Measurements from ENCODE around the gene KCNQ1.

The KCNQ1 gene

GRCh38 chr11:2577031-2577990, 132.5 kb downstream of the KCNQ1 start:
- no peak overlapping the region for H3K4me3 Mint-ChIP-seq
- H3K9me3 Mint-ChIP-seq = no peaks in the 10 kb centered on the region
- no peaks in the 10 kb centered on the region for H3K4me1 Mint-ChIP-seq (ENCODE audit: low read depth)
- intact Hi-C loops (cut with micrococcal nuclease) = no loop called here
- no peak overlapping the region for H3K27ac Mint-ChIP-seq
- no peaks in the 10 kb centered on the region for H3K27me3 Mint-ChIP-seq
- H3K36me3 Mint-ChIP-seq (ENCODE audit: low read depth) = peaks cover 82% of the 10 kb centered on the region

- Mint-ChIP-seq H3K4me3 (no peak overlapping the region), H3K9me3 (no peaks in the 10 kb centered on the region), H3K27me3 (no peaks in the 10 kb centered on the region), H3K36me3 (ENCODE audit: low read depth) (peaks cover 73% of the 10 kb centered on the region), H3K4me1 (ENCODE audit: low read depth) (no peaks in the 10 kb centered on the region), H3K27ac (no peak overlapping the region)
- intact Hi-C loops (cut with micrococcal nuclease) = no loop called here
Measured at GRCh38 chr11:2577991-2578928, 133.5 kb downstream of the KCNQ1 start.

- H3K9me3 Mint-ChIP-seq = no peaks in the 10 kb centered on the region
- no peak overlapping the region for H3K27ac Mint-ChIP-seq
- H3K36me3 Mint-ChIP-seq (ENCODE audit: low read depth) = peaks cover 66% of the 10 kb centered on the region
- H3K4me3 Mint-ChIP-seq = no peak overlapping the region
- no peaks in the 10 kb centered on the region for H3K4me1 Mint-ChIP-seq (ENCODE audit: low read depth)
- H3K27me3 Mint-ChIP-seq = no peaks in the 10 kb centered on the region
- intact Hi-C loops (cut with micrococcal nuclease) = no loop called here
Measured at GRCh38 chr11:2578929-2579270, 134.1 kb downstream of the KCNQ1 start.

- no peaks in the 10 kb centered on the region for H3K4me1 Mint-ChIP-seq (ENCODE audit: low read depth)
- H3K27me3 Mint-ChIP-seq = no peaks in the 10 kb centered on the region
- intact Hi-C loops (cut with micrococcal nuclease) = no loop called here
- peaks cover 60% of the 10 kb centered on the region for H3K36me3 Mint-ChIP-seq (ENCODE audit: low read depth)
- no peak overlapping the region for H3K4me3 Mint-ChIP-seq
- H3K9me3 Mint-ChIP-seq = no peaks in the 10 kb centered on the region
- no peak overlapping the region for H3K27ac Mint-ChIP-seq
Measured at GRCh38 chr11:2579315-2580060, 134.7 kb downstream of the KCNQ1 start.

- Mint-ChIP-seq H3K36me3 (ENCODE audit: low read depth) (peaks cover 55% of the 10 kb centered on the region), H3K9me3 (no peaks in the 10 kb centered on the region), H3K4me3 (no peak overlapping the region), H3K27ac (no peak overlapping the region), H3K4me1 (ENCODE audit: low read depth) (no peaks in the 10 kb centered on the region), H3K27me3 (no peaks in the 10 kb centered on the region)
- intact Hi-C loops (cut with micrococcal nuclease) = no loop called here
Measured at GRCh38 chr11:2580061-2580421, 135.2 kb downstream of the KCNQ1 start.

GRCh38 chr11:2580571-2581001, 135.8 kb downstream of the KCNQ1 start:
- intact Hi-C loops (cut with micrococcal nuclease) = no loop called here
- no peak overlapping the region for H3K4me3 Mint-ChIP-seq
- H3K36me3 Mint-ChIP-seq (ENCODE audit: low read depth) = peaks cover 49% of the 10 kb centered on the region
- no peak overlapping the region for H3K27ac Mint-ChIP-seq
- no peaks in the 10 kb centered on the region for H3K4me1 Mint-ChIP-seq (ENCODE audit: low read depth)
- no peaks in the 10 kb centered on the region for H3K9me3 Mint-ChIP-seq
- no peaks in the 10 kb centered on the region for H3K27me3 Mint-ChIP-seq

GRCh38 chr11:2581151-2581930, 136.5 kb downstream of the KCNQ1 start:
- Mint-ChIP-seq H3K27me3 (no peaks in the 10 kb centered on the region), H3K27ac (no peak overlapping the region), H3K9me3 (no peaks in the 10 kb centered on the region), H3K4me1 (ENCODE audit: low read depth) (no peaks in the 10 kb centered on the region), H3K36me3 (ENCODE audit: low read depth) (peaks cover 42% of the 10 kb centered on the region), H3K4me3 (no peak overlapping the region)
- intact Hi-C loops (cut with micrococcal nuclease) = no loop called here

- Mint-ChIP-seq H3K27ac (no peak overlapping the region), H3K4me1 (ENCODE audit: low read depth) (no peaks in the 10 kb centered on the region), H3K4me3 (no peak overlapping the region), H3K36me3 (ENCODE audit: low read depth) (peaks cover 38% of the 10 kb centered on the region), H3K9me3 (no peaks in the 10 kb centered on the region), H3K27me3 (no peaks in the 10 kb centered on the region)
- intact Hi-C loops (cut with micrococcal nuclease) = no loop called here
Measured at GRCh38 chr11:2581931-2582350, 137.1 kb downstream of the KCNQ1 start.

GRCh38 chr11:2582351-2582945, 137.6 kb downstream of the KCNQ1 start:
- Mint-ChIP-seq H3K9me3 (no peaks in the 10 kb centered on the region), H3K27me3 (no peaks in the 10 kb centered on the region), H3K4me3 (no peak overlapping the region), H3K27ac (no peak overlapping the region), H3K36me3 (ENCODE audit: low read depth) (peaks cover 38% of the 10 kb centered on the region), H3K4me1 (ENCODE audit: low read depth) (no peaks in the 10 kb centered on the region)
- intact Hi-C loops (cut with micrococcal nuclease) = no loop called here

- peaks cover 38% of the 10 kb centered on the region for H3K36me3 Mint-ChIP-seq (ENCODE audit: low read depth)
- H3K4me1 Mint-ChIP-seq (ENCODE audit: low read depth) = no peaks in the 10 kb centered on the region
- intact Hi-C loops (cut with micrococcal nuclease) = no loop called here
- H3K27me3 Mint-ChIP-seq = no peaks in the 10 kb centered on the region
- no peaks in the 10 kb centered on the region for H3K9me3 Mint-ChIP-seq
- no peak overlapping the region for H3K4me3 Mint-ChIP-seq
- no peak overlapping the region for H3K27ac Mint-ChIP-seq
Measured at GRCh38 chr11:2582946-2583604, 138.3 kb downstream of the KCNQ1 start.

- Mint-ChIP-seq H3K27me3 (no peaks in the 10 kb centered on the region), H3K36me3 (ENCODE audit: low read depth) (peaks cover 38% of the 10 kb centered on the region), H3K4me3 (no peak overlapping the region), H3K9me3 (no peaks in the 10 kb centered on the region), H3K4me1 (ENCODE audit: low read depth) (no peaks in the 10 kb centered on the region), H3K27ac (no peak overlapping the region)
- intact Hi-C loops (cut with micrococcal nuclease) = no loop called here
Measured at GRCh38 chr11:2583605-2583958, 138.8 kb downstream of the KCNQ1 start.

- intact Hi-C loops (cut with micrococcal nuclease) = no loop called here
- H3K27me3 Mint-ChIP-seq = no peaks in the 10 kb centered on the region
- no peaks in the 10 kb centered on the region for H3K4me1 Mint-ChIP-seq (ENCODE audit: low read depth)
- peaks cover 38% of the 10 kb centered on the region for H3K36me3 Mint-ChIP-seq (ENCODE audit: low read depth)
- H3K27ac Mint-ChIP-seq = no peak overlapping the region
- no peaks in the 10 kb centered on the region for H3K9me3 Mint-ChIP-seq
- no peak overlapping the region for H3K4me3 Mint-ChIP-seq
Measured at GRCh38 chr11:2584434-2584811, 139.6 kb downstream of the KCNQ1 start.
